Body of pancreas (tissue), 4 donors: ENCODE data around the gene ZMYM2. TPM values are rescaled to one million over a fixed set of nuclear protein-coding genes. Genes with fewer than 3 reads are reported as not detected.

ENCODE experiments used
- ATAC-seq: fragments of 150-250 bp; one replicate; pipeline ENCODE4 v1.9.1; 2016
- DNase-seq, 4 donors: peaks; one replicate each; pipeline ENCODE4 v3.0.0-alpha.2; 2019
- H3K27ac ChIP-seq, 4 donors: fragments of 200-600 bp; sonication (generic); 1 replicate in 3 of 4; 2 replicates in 1 of 4; pipeline versions ENCODE4 v1.5.1 to v1.6.1; 2016 to 2019; ENCODE audit warnings: mild to moderate bottlenecking in 1 of 4, mixed read lengths in 1 of 4, moderate library complexity in 1 of 4
- H3K27me3 ChIP-seq, 2 donors: fragments of 200-600 bp; sonication (generic); one replicate each; pipeline ENCODE4 v1.6.0; 2016; ENCODE audit warnings: mild to moderate bottlenecking in 1 of 2
- H3K36me3 ChIP-seq, 2 donors: fragments of 200-600 bp; sonication (generic); replicated peaks in 1 of 2; 2 replicates each; pipeline ENCODE4 v1.5.1; 2016; ENCODE audit warnings: low read depth in 2 of 2; ENCODE audit not compliant: insufficient read depth in 1 of 2
- H3K4me1 ChIP-seq: fragments of 200-600 bp; sonication (generic); one replicate; pipeline ENCODE4 v1.6.0; 2016
- H3K4me3 ChIP-seq, 2 donors: fragments of 200-600 bp; sonication (generic); 1 replicate in 1 of 2; 2 replicates in 1 of 2; pipeline ENCODE4 v1.5.1; 2016 to 2019
- H3K9me3 ChIP-seq, 3 donors: fragments of 200-600 bp; sonication (generic); 1 replicate in 2 of 3; 2 replicates in 1 of 3; pipeline ENCODE4 v1.5.1; 2016
- CTCF ChIP-seq, 7 experiments: fragments of 450-650 bp in 4 of 7; fragments of 200-600 bp in 3 of 7; sonication (generic) in 3 of 7; IDR thresholded peaks; one replicate each; pipeline ENCODE4 v1.5.1; 2016 to 2019; ENCODE audit warnings: antibody characterized with exemption in 7 of 7
- POLR2A ChIP-seq, 3 donors: fragments of 450-650 bp; IDR thresholded peaks; one replicate each; pipeline ENCODE4 v1.6.1; 2016; ENCODE audit warnings: antibody characterized with exemption in 3 of 3, mild to moderate bottlenecking in 2 of 3
- WGBS, 2 donors: methylation state at CpG; one replicate each; pipeline ENCODE4 v1.1.5; 2017; 5-methylcytosine and 5-hydroxymethylcytosine counted together
- intact Hi-C: fragments of 100-400 bp; cut with DNase I; formaldehyde crosslinking; loops from one replicate; pipeline ENCODE4 v1.15.1; 2023
- total RNA-seq, 2 donors: library from RNA; depleted of rRNA; stranded (reverse); fragments of >200 nt; gene quantifications; one replicate each; pipeline ENCODE4 v1.1.0, GENCODE V29; 2016

Gene ZMYM2
- total RNA-seq, 2 donors from 2014 or later: 34.6 to 52.1 TPM

- WGBS, 2 donors: 96 to 98% methylated on average over 3 of the region's 3 CpGs
- DNase-seq (no peak), ATAC-seq (no peak)
- no peak for TF ChIP-seq CTCF (IDR thresholded peaks at IDR 0.05)
- TF ChIP-seq POLR2A (IDR thresholded peaks at IDR 0.05): no peak
- Histone ChIP-seq H3K36me3 (no peaks in the 10 kb centered on the region), H3K9me3 (peaks cover 0 to 7% (median 0%) of the 10 kb centered on the region in 3 donors), H3K4me3 (no peak overlapping the region), H3K27me3 (no peaks in the 10 kb centered on the region), H3K4me1 (no peaks in the 10 kb centered on the region), H3K27ac (no peak overlapping the region)
- intact Hi-C loops: no loop called here
Observed at GRCh38 chr13:20016649-20017364, 58.3 kb downstream of the ZMYM2 start.

GRCh38 chr13:20017365-20017711 is 58.8 kb downstream of the ZMYM2 start:
- TF ChIP-seq POLR2A (IDR thresholded peaks at IDR 0.05) (no peak), CTCF (IDR thresholded peaks at IDR 0.05) (no peak)
- DNase-seq (no peak), ATAC-seq (no peak)
- no peak overlapping the region for H3K4me3 ChIP-seq
- H3K36me3 ChIP-seq: no peaks in the 10 kb centered on the region
- no peaks in the 10 kb centered on the region for H3K27me3 ChIP-seq
- H3K9me3 ChIP-seq: peaks cover 0 to 7% (median 0%) of the 10 kb centered on the region in 3 donors
- no peaks in the 10 kb centered on the region for H3K4me1 ChIP-seq
- intact Hi-C loops: no loop called here
- WGBS, 2 donors: 100% methylated on average over 1 of the region's 1 CpG
- no peak overlapping the region for H3K27ac ChIP-seq

- no peak for DNase-seq
- H3K4me1 ChIP-seq: no peaks in the 10 kb centered on the region
- no peak overlapping the region for H3K27ac ChIP-seq
- intact Hi-C loops: no loop called here
- WGBS, 2 donors: 91 to 99% methylated on average over 2 of the region's 2 CpGs
- ATAC-seq: no peak
- H3K4me3 ChIP-seq: no peak overlapping the region
- peaks cover 0 to 7% (median 0%) of the 10 kb centered on the region in 3 donors for H3K9me3 ChIP-seq
- no peak for TF ChIP-seq CTCF (IDR thresholded peaks at IDR 0.05)
- no peak for TF ChIP-seq POLR2A (IDR thresholded peaks at IDR 0.05)
- H3K36me3 ChIP-seq: no peaks in the 10 kb centered on the region
- no peaks in the 10 kb centered on the region for H3K27me3 ChIP-seq
Observed at GRCh38 chr13:20019043-20019442, 60.5 kb downstream of the ZMYM2 start.

- ATAC-seq: no peak
- TF ChIP-seq POLR2A (IDR thresholded peaks at IDR 0.05): no peak
- no peak for TF ChIP-seq CTCF (IDR thresholded peaks at IDR 0.05)
- Histone ChIP-seq H3K27me3 (no peaks in the 10 kb centered on the region), H3K4me1 (no peaks in the 10 kb centered on the region), H3K27ac (no peak overlapping the region), H3K4me3 (no peak overlapping the region), H3K36me3 (peaks cover 0 to 6% of the 10 kb centered on the region in 2 donors), H3K9me3 (no peaks in the 10 kb centered on the region)
- intact Hi-C loops: no loop called here
- no peak for DNase-seq
- 68 to 84% methylated on average over 2 of the region's 2 CpGs for WGBS, 2 donors
Observed at GRCh38 chr13:20024702-20025101, 66.2 kb downstream of the ZMYM2 start.

- Histone ChIP-seq H3K27ac (no peak overlapping the region), H3K9me3 (no peaks in the 10 kb centered on the region), H3K36me3 (peaks cover 0 to 13% of the 10 kb centered on the region in 2 donors), H3K4me1 (no peaks in the 10 kb centered on the region), H3K27me3 (no peaks in the 10 kb centered on the region), H3K4me3 (no peak overlapping the region)
- no peak for TF ChIP-seq CTCF (IDR thresholded peaks at IDR 0.05)
- TF ChIP-seq POLR2A (IDR thresholded peaks at IDR 0.05): no peak
- WGBS, 2 donors: 68 to 85% methylated on average over 4 of the region's 4 CpGs
- intact Hi-C loops: no loop called here
- DNase-seq (no peak), ATAC-seq (no peak)
Observed at GRCh38 chr13:20028953-20029352, 70.4 kb downstream of the ZMYM2 start.
